ENCODE data around the gene ARHGAP23.

ARHGAP23 gene

GRCh38 chr17:38397227-38397626 lies 31.0 kb upstream of the ARHGAP23 start:
- Histone ChIP-seq H3K9ac (ENCODE audit: low read length) (no peak overlapping the region), H3K79me2 (ENCODE audit: insufficient read depth, low read length) (no peaks in the 10 kb centered on the region), H3K27me3 (ENCODE audit: low read length) (no peaks in the 10 kb centered on the region), H3K36me3 (ENCODE audit: low read length) (no peaks in the 10 kb centered on the region), H4K20me1 (ENCODE audit: low read depth, low read length) (no peaks in the 10 kb centered on the region), H3K9me2 (replicated peaks; ENCODE audit: insufficient read depth, low read length) (no peaks in the 10 kb centered on the region), H3K4me2 (ENCODE audit: low read depth, low read length, poor library complexity, severe bottlenecking) (no peak overlapping the region), H3K4me3 (ENCODE audit: insufficient read depth, low read length, poor library complexity, severe bottlenecking) (no peak overlapping the region), H3K9me3 (ENCODE audit: insufficient read depth, low read length) (no peaks in the 10 kb centered on the region), H3F3A (ENCODE audit: insufficient read depth) (no peaks in the 10 kb centered on the region), H3K27ac (ENCODE audit: low read depth, low read length) (no peak overlapping the region), H2AFZ (ENCODE audit: low read depth, low read length, severe bottlenecking) (no peak overlapping the region)
- TF ChIP-seq, protein P1, sequence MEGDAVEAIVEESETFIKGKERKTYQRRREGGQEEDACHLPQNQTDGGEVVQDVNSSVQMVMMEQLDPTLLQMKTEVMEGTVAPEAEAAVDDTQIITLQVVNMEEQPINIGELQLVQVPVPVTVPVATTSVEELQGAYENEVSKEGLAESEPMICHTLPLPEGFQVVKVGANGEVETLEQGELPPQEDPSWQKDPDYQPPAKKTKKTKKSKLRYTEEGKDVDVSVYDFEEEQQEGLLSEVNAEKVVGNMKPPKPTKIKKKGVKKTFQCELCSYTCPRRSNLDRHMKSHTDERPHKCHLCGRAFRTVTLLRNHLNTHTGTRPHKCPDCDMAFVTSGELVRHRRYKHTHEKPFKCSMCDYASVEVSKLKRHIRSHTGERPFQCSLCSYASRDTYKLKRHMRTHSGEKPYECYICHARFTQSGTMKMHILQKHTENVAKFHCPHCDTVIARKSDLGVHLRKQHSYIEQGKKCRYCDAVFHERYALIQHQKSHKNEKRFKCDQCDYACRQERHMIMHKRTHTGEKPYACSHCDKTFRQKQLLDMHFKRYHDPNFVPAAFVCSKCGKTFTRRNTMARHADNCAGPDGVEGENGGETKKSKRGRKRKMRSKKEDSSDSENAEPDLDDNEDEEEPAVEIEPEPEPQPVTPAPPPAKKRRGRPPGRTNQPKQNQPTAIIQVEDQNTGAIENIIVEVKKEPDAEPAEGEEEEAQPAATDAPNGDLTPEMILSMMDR (IDR thresholded peaks at IDR 0.05; ENCODE audit: insufficient read depth, low read length, poor library complexity, severe bottlenecking): no peak
- TF ChIP-seq EZH2phosphoT487 (conservative IDR thresholded peaks at IDR 0.05; ENCODE audit: low read length): no peak

DNA sequence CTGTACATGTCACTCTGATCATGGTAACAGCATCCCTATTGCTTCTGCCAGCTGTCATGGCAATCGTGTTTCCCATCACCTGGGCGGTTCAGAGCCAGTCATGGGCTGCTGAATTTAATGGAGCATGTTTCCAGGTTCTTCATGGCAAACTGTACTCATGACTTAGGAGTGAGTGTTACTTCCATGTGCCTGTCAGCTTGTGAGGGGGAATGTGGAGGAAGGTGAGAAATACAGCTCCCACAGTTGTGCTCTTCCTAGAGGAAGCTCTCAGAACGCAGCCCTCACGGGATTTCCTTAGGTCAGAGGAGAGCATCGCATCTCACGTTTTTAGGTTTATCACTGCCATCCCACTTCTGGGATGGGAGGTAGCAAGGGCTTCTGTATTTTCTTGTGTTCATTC lies 28.0 kb upstream of the ARHGAP23 start:
- H4K20me1 ChIP-seq (ENCODE audit: low read depth, low read length): no peaks in the 10 kb centered on the region
- H3K36me3 ChIP-seq (ENCODE audit: low read length): no peaks in the 10 kb centered on the region
- H3K27me3 ChIP-seq (ENCODE audit: low read length): no peaks in the 10 kb centered on the region
- H3K27ac ChIP-seq (ENCODE audit: low read depth, low read length): no peak overlapping the region
- no peak overlapping the region for H3K9ac ChIP-seq (ENCODE audit: low read length)
- no peak overlapping the region for H3K4me2 ChIP-seq (ENCODE audit: low read depth, low read length, poor library complexity, severe bottlenecking)
- H3K9me2 ChIP-seq (replicated peaks; ENCODE audit: insufficient read depth, low read length): no peaks in the 10 kb centered on the region
- TF ChIP-seq, protein P1 (IDR thresholded peaks at IDR 0.05; ENCODE audit: insufficient read depth, low read length, poor library complexity, severe bottlenecking): no peak
- TF ChIP-seq EZH2phosphoT487 (conservative IDR thresholded peaks at IDR 0.05; ENCODE audit: low read length): no peak
- no peak overlapping the region for H3K4me3 ChIP-seq (ENCODE audit: insufficient read depth, low read length, poor library complexity, severe bottlenecking)
- H3K79me2 ChIP-seq (ENCODE audit: insufficient read depth, low read length): no peaks in the 10 kb centered on the region
- no peaks in the 10 kb centered on the region for H3K9me3 ChIP-seq (ENCODE audit: insufficient read depth, low read length)
- H2AFZ ChIP-seq (ENCODE audit: low read depth, low read length, severe bottlenecking): no peak overlapping the region
- no peaks in the 10 kb centered on the region for H3F3A ChIP-seq (ENCODE audit: insufficient read depth)

DNA sequence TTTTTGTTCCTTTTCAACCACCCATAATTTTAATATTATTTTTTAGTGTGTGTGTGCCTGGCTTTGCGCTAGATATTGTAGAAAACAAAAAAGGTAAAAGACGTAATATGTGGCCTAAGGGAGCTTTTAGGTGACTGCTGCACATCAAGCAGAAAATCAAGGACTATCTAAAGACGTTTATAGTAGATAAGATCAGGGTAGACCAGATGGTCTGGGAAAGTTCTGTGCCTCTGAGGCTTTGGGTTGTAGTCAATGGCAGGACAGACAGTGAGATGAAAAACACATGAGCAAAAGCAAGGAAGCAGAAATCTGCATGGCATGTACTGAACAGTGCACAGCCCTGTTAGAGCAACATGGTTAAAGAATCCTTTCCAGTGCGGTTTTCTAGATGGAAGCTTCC lies 26.8 kb upstream of the ARHGAP23 start:
- no peaks in the 10 kb centered on the region for H3K79me2 ChIP-seq (ENCODE audit: insufficient read depth, low read length)
- no peak overlapping the region for H2AFZ ChIP-seq (ENCODE audit: low read depth, low read length, severe bottlenecking)
- no peaks in the 10 kb centered on the region for H3K9me2 ChIP-seq (replicated peaks; ENCODE audit: insufficient read depth, low read length)
- no peak for TF ChIP-seq EZH2phosphoT487 (conservative IDR thresholded peaks at IDR 0.05; ENCODE audit: low read length)
- TF ChIP-seq, protein P1 (IDR thresholded peaks at IDR 0.05; ENCODE audit: insufficient read depth, low read length, poor library complexity, severe bottlenecking): no peak
- no peak overlapping the region for H3K4me3 ChIP-seq (ENCODE audit: insufficient read depth, low read length, poor library complexity, severe bottlenecking)
- H3K9me3 ChIP-seq (ENCODE audit: insufficient read depth, low read length): no peaks in the 10 kb centered on the region
- no peak overlapping the region for H3K4me2 ChIP-seq (ENCODE audit: low read depth, low read length, poor library complexity, severe bottlenecking)
- H4K20me1 ChIP-seq (ENCODE audit: low read depth, low read length): no peaks in the 10 kb centered on the region
- no peaks in the 10 kb centered on the region for H3F3A ChIP-seq (ENCODE audit: insufficient read depth)
- no peak overlapping the region for H3K9ac ChIP-seq (ENCODE audit: low read length)
- H3K36me3 ChIP-seq (ENCODE audit: low read length): no peaks in the 10 kb centered on the region
- no peaks in the 10 kb centered on the region for H3K27me3 ChIP-seq (ENCODE audit: low read length)
- H3K27ac ChIP-seq (ENCODE audit: low read depth, low read length): no peak overlapping the region
